HG03442 (cell line): ENCODE measurements around the gene FRMD4A.

ENCODE experiments used
- ATAC-seq: cut with Tn5 transposase; IDR thresholded peaks from one replicate; pipeline ENCODE4 v1.9.1; 2021; ENCODE audit warnings: mild to moderate bottlenecking, moderate library complexity; ENCODE audit not compliant: unreplicated experiment

FRMD4A gene

DNA sequence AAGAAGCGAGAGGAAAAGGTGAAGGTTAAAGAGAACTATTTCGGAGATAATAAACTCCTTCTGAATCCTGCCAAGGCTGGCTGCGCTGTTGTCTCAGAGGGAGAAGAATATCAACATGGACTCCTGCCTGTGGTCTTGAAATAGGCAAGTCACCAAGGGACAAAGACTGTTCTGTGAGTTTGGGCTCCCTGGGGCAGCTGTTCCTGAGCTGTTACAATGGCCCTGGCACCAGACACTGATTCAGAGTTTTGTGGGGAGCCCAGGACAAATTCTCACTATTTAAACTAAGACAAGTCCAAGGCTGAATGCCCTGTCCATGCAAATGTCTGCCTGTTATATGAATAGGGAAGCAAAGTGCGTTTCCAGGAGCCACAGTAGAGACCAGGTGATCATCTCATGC lies 662.6 kb downstream of the FRMD4A start:
- no peak for ATAC-seq

DNA sequence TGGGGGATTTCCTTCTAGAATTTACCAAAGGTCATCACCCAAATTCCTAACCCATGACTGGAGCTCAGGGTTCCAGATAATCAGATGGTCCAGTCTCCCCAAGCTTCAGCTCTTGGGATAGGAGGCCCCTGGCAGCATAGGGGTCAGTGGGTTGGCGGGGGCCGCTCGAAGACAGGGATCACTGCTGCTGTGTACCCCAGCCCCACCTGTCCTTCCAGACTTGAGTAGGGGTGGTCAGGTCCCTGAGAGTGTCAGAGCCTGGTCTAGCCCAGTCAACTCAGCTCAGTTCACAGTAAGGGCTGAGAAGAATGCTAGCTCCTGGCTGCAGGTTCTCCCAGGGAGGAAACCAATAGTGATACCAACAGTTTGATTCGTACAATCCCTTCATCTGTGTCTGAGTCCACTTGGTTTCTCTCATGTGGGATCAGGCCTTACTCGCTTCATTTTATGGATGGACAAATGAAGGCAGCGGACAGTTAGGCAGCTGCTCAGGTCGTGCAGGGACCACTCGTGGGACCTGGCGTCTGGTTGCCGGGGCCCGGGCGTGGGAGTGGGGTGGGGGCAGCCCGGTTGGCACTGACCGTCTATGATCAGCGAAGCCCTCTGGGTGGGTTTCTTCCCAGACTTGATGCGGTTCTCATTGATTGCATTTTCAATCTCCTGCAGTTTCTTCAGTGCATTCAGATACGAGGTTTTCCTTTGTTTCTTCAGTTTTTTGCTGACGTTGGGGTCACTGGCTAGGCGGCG lies 665.0 kb downstream of the FRMD4A start:
- no peak for ATAC-seq

DNA sequence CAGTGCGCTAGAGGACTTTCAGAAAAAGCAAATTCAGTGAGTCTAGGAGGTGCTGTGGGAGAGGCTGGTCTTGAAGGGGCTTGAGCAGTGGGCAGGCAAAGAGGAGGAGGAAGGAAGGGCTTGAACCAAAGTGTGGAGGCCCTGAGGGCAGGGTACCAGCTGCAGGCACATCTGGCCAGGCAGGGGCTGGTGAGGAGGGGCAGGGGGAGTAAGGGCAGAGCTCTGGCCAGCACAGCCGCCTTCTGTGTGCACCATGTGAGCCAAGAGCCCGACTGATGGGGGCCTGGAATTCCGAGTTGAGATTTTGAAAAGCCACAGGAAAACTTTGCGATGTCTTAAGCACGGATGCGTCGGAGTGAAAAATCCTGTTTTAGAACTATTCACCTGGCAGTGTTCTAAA lies 669.5 kb downstream of the FRMD4A start:
- ATAC-seq = no peak

DNA sequence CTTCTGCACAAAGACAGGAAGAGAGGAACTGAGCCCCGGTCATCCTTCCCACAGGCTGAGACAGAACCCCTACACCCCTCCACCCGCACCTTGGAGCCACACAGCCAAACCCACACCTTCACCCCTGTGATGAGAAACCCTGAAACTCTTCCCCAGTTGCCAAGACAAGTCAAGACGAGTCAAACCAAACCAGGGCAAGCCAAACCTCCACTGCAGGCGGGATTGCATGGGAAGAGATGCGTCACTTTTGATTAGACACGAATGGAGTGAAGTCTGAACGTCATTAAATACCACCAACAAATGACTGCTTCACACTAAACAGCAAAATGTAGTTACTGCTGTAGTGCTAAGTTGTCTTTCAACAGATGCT lies 670.2 kb downstream of the FRMD4A start:
- no peak for ATAC-seq

DNA sequence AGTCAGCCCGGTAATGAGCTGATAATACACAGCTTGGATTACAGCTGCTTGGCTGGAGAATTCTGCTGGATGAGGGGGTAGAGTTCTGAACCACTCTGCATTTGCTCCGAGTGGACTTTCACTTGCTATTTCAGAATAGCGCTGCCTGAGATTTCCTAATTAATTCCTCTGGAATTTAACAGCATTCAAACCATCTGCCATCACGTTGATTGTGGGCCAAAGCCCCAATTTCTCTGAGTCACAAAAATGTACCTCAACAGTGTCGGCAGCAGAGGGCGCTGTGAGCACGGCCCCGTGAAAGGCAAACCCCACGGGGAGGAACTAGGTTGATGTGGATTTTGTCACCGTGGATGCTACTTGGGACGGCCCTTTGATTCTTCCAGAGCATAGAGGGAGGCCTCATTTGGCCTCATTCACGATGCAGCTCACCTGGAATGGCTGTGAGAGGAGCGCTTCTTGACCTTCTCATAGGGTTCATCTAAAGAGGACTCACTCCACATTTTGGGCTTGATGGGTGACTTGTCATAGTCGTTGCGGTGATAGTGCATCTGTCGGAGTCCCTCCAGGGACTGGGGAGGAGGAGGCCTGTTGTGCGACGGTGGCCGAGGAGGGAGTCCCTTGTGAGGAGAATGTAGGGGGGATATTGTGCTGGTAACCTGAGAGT lies 670.7 kb downstream of the FRMD4A start:
- no peak for ATAC-seq

DNA sequence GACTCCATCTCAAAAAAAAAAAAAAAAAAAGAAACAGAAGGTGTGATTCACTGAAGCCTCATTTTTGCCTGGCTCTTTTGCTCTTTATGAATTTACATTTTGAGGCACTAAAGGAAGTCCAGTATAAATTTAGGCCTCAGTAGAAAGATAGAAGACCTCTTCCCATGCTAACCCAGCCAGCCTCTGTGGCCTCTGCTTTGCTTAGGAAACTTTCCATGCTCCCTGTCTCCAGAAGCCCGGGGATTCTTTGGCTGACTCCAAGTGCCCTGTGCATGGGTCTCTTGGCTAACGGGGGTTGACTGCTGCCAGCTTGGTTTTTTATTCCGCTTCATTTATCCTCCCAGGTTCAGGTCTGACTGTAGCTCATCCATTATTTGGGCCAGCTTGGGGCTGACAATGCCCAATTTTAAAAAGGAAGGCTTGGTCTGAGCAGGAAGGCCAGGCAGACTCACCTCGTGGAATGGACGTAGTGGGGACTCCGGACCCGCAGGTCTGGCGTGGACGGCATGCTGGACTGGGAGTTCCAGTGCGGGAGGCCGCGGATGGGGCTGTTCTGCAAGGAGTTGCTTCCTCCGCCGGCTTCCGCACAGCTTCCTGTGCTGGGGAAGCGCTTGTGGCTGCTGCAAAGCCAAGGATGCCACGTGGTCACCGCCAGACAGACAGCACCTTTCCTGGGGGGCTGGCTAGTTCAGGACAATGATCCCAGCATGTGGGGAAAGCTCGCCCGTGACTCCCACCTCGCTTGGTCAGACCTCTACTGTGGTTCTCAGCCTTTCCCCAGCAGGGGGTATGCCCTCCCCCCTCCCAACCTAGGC lies 671.6 kb downstream of the FRMD4A start:
- no peak for ATAC-seq

DNA sequence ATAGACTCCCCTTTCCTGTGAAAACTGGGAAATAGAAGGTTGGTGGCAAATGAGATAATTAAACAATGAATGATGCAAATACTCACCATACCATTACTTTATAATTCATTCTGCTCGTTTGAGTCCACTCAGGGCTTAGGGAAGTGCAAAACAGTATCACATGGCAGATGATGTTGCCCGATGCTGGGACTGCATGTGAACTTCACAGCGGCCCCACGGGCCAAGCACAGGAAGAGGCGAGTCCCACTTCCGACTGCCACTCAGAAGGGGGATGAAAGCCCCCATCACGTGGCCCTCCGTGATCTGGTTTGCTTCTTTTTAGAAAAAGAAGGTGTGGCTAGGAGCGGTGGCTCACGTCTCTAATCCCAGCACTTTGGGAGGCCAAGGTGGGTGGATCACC lies 672.5 kb downstream of the FRMD4A start:
- ATAC-seq = no peak

DNA sequence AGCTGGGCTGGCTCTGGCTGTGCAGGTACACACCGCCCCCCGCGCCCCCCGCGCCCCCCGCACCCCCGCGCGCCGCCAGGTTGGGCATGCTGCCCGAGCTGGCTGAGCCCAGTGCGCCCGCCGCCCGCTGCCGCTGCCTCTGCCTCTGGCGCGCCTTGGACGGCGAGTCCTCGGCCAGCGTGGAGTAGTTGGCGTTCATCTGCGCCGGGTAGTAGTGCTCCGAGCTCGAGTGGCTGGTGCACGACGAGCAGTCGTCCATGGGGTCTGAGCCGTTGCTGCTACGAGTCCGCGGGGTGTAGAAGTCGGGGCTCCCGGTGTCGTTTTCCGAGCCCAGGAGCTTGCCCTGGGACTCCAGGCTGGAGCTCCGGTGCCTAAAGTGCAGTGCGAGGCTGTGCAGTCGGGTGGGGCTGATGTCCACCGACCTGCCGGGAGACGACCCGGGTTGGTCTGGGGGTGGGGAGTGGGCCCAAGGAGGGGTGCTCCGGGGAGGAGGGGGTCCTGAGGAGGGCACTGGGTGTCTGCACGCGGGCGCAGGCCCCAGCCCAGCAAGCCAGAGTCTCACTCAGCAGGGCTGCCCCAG lies 673.5 kb downstream of the FRMD4A start:
- no peak for ATAC-seq

DNA sequence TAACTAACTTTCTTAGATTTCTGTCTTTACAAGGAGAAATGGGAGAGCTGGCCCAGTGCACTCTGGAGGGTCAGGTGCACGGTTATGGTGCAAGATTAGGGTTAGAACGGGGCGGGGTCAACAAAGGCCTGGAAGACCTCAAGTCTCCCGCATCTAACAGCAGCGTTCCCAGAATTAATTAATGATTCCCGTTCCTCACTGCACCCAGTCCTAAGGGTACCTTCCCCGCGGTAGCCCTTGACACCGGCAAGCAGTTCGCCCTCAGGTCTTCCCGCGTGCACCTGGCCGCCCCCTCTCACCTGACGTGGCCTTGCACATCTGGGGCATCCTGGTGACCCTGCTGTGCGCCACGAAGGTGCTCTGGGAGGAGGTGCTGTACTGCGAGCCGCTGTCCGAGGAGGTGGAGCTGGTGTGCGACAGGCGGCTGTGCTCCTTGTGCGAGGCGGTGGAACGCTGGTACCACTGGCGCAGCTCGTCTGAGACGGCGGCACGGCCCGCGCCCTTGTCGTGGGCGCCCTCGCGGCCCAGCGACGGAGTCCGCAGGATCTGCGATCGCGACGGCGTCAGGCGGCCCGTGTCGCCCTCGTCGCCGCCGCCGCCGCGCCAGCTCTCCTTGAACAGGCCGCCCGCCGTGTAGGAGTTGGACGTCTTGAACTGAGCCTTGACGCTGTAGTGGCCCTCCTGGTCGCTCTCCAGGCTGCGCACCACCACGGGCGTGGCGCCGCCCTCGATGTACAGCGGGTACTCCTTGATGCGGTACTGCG lies 674.2 kb downstream of the FRMD4A start:
- ATAC-seq = no peak

DNA sequence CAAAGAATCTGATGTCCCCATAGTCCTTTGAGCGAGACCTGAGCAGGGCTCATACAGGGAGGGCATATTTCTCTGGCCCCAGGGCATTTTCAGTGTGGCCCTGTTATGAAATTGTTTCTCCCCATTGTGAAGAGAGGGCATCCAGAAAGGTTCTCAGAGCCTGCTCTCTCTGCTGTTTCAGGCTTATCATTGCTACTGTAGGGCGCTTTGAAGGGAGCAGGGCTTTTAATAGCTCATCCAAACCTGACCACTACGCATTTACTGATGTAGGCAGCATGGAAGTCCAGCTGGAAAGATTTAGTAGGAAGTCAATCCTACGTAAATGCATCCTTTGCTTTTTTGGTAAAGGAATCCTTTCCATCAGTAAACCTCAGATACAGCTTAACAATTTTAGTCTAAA lies 675.9 kb downstream of the FRMD4A start:
- ATAC-seq = no peak

DNA sequence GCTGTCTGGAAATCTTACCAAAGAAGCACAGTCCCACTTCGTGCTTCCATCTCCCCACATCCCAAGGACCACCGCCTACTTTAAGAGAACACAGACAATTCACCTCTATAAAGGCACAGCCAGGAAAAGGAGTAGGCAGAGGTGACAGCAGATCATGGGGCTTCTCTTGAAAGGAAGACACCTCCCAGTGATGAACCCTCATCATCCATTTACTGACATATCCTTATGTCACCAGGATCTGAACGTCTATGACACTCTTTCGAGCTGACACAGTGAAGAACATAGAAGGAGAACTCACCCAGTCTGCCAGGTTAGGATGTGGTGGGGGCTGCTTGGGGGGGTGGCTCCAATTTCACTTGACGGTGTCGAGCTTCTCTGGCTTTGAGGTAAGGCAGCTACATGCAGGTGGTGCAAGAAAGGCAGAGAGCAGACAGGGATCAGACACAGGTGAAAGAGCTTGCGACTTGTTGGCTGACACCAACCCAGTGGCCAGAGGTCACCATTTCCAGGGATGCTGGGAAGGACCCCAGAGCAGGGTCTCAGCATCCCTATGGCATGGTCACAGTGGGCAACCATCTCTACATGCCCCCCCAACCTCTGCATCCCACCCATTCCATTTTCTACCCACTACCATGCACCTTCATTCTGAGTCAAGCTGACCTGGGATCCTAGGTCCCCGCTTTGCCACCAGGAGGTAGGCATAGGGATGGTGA lies 676.5 kb downstream of the FRMD4A start:
- no peak for ATAC-seq

DNA sequence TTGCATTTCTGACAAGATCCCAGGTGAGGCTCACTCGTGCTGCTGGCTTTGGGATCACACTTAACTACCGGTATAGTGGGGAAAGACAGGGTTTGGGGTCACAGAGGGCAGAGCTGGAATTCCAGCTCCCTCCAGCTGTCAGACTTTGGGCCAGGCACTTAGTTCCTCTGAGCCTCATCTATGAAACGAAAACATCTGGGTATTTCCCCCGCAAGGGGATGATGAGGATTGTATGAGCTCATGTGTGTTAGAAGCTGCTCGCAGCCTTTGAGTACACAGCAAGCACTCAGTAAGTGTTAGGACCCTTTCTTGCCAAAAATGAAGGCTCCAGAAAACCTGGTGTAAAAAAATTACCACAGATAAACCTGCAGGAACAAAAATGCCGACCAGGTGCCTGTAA lies 677.9 kb downstream of the FRMD4A start:
- no peak for ATAC-seq

DNA sequence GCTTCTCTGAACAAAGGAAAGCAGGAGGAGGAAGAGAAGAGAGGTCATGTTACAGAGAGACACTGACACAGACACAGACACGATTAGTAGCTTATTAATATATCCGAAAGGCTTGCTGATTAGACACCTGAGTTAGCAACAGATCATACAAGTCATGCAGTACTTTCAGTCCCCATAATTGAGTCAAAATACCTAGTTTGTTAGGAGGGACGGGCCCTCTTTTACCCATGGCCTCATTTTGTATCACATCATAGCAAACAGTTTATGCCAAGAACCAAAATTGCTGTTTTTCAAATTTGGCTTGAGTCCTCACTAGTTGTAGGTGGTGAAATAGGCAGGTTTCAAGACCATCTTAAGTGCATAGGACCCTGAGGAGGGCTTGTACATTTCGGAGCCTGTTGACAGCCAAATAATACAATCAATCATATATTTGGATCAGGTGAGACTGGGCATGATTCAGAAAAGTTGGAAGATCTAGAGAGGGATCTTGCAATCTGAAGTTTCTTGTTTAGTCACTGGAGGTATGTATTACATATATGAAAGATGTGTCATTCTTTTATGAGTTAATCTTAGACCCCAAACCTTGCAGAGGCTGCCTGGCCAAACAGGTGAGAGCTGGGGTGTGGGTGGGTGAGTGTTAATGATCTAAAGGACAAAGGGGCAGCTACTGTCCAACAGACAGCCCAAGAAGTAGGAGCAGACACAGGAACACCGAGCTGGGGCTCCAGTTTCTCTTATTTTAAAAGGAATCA lies 678.6 kb downstream of the FRMD4A start:
- no peak for ATAC-seq

DNA sequence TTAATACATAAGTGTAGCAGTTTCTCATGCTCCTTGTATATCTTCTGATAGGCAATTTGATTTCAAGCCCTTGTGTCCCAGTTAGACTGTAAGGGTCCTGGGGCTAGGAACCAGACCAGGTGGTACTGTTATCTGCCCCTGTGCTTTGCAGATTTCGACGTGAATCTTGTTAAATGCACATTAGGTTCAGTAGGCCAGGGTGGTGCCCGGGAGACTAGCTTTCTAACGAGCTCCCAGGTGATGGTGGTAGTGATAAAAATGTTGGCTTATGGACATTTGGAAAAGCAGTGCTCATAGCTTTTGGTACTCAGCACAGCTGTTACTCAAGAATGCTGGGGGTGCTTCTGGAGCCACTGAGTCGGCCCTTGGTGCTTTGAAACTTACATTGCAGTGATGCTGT lies 679.8 kb downstream of the FRMD4A start:
- ATAC-seq = no peak

DNA sequence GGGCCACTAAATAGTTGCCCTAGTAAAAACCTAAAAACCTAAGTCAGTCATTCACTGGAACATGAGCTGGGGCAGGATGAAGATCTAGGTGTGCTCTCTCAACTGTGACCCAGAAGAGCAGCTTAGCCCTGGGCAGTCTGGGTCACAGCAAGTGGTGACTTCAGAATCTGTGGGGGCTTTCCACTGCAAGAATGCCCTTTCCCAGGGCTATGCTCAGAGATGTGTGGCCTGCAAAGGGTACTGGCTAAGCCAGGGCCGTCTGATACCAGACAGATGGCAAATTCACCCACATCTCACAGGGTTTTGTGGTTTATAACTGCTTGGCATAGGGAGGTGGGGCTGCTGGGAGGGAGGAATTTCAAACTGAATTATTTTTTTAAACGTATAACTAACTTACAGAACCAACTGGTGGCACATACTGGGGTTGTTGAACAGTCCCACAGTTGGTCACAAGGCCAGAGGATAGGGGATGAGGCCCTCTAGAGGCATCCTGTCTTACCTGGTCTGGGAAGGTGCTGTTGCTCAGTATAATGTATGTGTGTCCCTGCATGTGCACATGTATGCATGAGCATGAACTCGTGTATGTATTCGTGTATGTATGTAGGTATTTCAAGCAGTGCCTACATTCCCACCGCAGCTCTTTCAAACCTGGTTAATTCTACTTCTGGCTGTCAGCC lies 680.7 kb downstream of the FRMD4A start:
- ATAC-seq = no peak

DNA sequence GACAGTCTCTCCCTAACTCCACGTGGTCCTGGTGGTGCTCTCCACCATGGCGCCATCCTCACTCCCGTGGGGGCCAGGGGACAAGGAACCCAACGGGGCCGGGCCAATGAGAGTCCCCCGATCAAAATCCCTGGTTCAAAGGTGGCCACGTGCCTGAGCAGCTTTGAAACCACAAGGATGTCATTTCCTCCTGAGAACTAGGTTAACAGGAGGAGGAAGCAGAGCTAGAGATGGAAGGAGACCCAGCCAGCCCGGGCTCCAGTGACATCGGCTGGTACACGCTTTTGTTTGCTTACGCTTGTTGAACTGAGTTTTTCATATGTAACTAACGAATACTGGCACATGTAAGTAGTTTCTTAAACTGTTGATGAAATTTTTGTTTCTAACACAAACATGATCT lies 682.3 kb downstream of the FRMD4A start:
- ATAC-seq = no peak

DNA sequence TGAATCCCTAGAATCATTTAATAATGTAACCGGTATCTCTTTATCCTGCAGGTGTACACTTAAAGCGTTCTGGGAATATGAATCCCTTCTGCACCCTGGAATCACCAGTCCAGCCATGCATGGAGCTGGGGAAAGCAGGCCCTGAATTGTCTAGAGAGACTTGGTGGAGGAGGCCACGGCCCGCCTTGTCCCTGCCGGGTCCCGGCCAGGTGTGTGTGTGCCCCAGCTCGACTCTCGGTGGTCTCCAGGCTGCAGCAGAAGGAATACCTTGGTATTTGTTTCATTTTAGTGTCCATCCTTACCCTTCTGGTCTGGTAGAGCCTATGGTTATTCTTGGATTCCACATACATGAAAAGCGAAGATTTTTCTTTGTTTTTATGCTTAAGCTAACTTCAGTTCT lies 685.9 kb downstream of the FRMD4A start:
- no peak for ATAC-seq

DNA sequence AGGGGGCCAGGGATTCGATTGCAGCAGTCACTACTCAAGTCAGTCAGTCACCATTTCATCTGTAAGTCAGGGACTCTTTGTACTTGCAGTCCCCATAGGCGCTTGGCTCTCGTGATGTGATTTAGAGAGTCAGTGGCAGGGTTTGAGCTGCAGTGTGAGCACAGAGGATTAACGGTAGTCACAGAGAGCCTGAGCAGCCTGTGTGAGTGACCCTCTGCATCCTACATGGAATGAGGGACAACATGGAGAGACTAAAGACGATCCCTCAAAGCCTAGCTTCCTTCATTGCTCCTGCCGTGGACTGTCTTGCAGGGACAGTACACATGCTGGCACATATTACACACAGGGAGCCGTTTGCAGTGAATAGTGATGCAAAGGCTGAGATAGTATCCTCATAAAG lies 687.7 kb downstream of the FRMD4A start:
- ATAC-seq = no peak

DNA sequence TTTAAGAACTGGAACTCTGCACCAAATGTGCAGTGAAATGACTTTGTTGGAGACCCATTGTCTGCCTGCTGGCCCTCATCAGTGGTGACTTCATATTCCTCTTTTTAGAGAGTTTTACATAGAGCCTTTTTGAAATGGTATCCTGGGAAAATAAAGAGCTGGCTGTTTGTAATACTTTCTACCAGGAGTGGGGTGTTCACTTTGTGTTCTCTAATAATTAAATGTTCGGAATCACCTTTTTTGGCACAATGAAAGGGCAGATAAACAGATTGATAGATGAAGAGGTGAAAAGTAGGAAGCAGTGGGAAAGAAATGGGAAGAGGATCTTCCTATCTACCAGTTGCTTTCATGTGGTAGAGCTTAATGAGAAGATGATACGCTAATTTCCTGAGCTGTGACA lies 688.4 kb downstream of the FRMD4A start:
- ATAC-seq = no peak
